WTC11 (cell line): ENCODE measurements around the gene ARHGAP42.

Experiments used
- TF ChIP-seq, protein P1 (sequence below): fragments of 200-600 bp; IDR thresholded peaks from 2 replicates; pipeline ENCODE4 v1.8.0; 2022; ENCODE audit warnings: antibody characterized with exemption
- TF ChIP-seq, protein P2 (sequence below): sonication (generic); formaldehyde crosslinking; IDR thresholded peaks from 2 replicates; pipeline ENCODE4 v1.8.1; 2022; ENCODE audit warnings: mild to moderate bottlenecking, missing genetic modification reagents, moderate library complexity, borderline replicate concordance
- TF ChIP-seq, protein P3 (sequence below): sonication (generic); formaldehyde crosslinking; IDR thresholded peaks from 2 replicates; pipeline ENCODE4 v1.8.1; 2022; ENCODE audit warnings: low read depth, mild to moderate bottlenecking, moderate library complexity, missing genetic modification reagents, borderline replicate concordance

DNA sequence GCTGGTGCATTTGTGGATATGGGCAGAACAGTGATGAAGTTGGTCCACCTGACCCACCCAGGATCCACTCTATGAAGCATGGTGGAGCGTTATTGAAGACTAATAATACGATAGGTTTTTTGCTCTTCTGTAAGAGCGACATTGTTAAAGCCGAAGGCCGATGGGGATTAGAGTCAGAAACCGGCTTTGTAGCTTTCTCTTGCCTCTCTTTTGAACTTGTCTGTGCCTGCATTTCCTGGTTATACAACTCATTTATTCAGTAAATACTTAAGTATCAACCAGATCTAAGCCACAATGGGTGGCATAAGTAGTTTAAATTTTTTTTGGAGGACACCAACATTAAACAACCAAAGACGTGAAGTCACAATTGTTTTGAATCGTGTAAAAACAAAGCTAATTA lies 93.4 kb downstream of the ARHGAP42 start:
- TF ChIP-seq, protein P1, sequence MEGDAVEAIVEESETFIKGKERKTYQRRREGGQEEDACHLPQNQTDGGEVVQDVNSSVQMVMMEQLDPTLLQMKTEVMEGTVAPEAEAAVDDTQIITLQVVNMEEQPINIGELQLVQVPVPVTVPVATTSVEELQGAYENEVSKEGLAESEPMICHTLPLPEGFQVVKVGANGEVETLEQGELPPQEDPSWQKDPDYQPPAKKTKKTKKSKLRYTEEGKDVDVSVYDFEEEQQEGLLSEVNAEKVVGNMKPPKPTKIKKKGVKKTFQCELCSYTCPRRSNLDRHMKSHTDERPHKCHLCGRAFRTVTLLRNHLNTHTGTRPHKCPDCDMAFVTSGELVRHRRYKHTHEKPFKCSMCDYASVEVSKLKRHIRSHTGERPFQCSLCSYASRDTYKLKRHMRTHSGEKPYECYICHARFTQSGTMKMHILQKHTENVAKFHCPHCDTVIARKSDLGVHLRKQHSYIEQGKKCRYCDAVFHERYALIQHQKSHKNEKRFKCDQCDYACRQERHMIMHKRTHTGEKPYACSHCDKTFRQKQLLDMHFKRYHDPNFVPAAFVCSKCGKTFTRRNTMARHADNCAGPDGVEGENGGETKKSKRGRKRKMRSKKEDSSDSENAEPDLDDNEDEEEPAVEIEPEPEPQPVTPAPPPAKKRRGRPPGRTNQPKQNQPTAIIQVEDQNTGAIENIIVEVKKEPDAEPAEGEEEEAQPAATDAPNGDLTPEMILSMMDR: no peak
- TF ChIP-seq, protein P2, sequence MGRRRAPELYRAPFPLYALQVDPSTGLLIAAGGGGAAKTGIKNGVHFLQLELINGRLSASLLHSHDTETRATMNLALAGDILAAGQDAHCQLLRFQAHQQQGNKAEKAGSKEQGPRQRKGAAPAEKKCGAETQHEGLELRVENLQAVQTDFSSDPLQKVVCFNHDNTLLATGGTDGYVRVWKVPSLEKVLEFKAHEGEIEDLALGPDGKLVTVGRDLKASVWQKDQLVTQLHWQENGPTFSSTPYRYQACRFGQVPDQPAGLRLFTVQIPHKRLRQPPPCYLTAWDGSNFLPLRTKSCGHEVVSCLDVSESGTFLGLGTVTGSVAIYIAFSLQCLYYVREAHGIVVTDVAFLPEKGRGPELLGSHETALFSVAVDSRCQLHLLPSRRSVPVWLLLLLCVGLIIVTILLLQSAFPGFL (CRISPR knock-in tag): no peak
- TF ChIP-seq, protein P3, sequence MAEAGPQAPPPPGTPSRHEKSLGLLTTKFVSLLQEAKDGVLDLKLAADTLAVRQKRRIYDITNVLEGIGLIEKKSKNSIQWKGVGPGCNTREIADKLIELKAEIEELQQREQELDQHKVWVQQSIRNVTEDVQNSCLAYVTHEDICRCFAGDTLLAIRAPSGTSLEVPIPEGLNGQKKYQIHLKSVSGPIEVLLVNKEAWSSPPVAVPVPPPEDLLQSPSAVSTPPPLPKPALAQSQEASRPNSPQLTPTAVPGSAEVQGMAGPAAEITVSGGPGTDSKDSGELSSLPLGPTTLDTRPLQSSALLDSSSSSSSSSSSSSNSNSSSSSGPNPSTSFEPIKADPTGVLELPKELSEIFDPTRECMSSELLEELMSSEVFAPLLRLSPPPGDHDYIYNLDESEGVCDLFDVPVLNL (CRISPR knock-in tag): no peak
